ENCODE data around the gene CDIPT. TPM values are rescaled to one million over a fixed set of nuclear protein-coding genes. Genes with fewer than 3 reads are reported as not detected.
A peak's percentile ranks its signal among the peaks of the same experiment; 100 is the strongest.

Gene CDIPT
- total RNA-seq, 1 donor from 2014 or later, result 37.5 TPM

DNA sequence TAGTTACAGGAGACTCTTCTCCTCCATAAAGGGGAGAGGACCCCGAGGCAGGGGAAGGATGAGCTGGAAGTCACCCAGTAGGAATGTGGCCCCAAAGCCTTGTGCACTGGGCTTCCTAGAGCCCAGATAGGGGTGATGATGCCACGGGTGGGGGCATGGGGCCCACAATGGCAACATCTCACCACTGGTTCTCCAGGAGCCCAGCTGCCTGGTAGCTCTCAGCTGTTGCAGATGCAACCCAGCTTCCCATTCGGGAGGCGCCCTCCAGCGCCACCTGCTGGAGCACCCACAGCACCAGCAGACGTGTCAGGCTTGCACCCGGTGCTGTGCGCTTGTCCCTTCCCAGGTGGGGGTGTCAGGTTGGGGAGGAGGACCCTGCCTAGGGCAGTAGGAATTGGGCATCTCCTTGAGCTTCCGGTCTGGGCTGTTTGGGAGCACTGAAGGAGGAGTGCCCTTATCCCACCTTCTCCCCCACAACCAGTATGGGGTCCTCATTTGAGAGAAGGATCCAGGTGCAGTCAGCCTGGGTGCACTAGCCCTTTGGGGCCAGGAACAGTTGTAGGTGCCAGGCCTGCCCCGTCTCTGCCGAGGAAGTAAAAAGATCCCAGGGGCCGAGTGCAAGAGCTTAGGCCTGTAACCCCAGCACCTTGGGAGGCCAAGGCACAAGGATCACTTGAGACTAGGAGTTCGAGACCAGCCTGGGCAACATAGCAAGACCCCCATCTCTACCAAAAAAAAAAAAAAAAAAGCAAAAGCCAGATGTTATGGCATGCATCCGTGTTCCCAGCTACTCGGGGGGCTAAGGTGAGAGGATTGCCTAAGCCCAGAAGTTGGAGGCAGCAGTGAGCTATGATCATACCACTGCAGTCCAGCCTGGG lies 14.4 kb downstream of the CDIPT start:
- TF ChIP-seq, protein P1, sequence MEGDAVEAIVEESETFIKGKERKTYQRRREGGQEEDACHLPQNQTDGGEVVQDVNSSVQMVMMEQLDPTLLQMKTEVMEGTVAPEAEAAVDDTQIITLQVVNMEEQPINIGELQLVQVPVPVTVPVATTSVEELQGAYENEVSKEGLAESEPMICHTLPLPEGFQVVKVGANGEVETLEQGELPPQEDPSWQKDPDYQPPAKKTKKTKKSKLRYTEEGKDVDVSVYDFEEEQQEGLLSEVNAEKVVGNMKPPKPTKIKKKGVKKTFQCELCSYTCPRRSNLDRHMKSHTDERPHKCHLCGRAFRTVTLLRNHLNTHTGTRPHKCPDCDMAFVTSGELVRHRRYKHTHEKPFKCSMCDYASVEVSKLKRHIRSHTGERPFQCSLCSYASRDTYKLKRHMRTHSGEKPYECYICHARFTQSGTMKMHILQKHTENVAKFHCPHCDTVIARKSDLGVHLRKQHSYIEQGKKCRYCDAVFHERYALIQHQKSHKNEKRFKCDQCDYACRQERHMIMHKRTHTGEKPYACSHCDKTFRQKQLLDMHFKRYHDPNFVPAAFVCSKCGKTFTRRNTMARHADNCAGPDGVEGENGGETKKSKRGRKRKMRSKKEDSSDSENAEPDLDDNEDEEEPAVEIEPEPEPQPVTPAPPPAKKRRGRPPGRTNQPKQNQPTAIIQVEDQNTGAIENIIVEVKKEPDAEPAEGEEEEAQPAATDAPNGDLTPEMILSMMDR (conservative IDR thresholded peaks at IDR 0.05), result peak; percentile 68
- H3K9me3 Mint-ChIP-seq, result no peaks in the 10 kb centered on the region
- no peak overlapping the region for H3K4me3 Mint-ChIP-seq
- no peaks in the 10 kb centered on the region for H3K4me1 Mint-ChIP-seq
- H3K27ac Mint-ChIP-seq (ENCODE audit: unreplicated experiment), result no peak overlapping the region
- DNase-seq (ENCODE audit: low read depth, low spot score), result peak; percentile 61
- no peaks in the 10 kb centered on the region for H3K27me3 Mint-ChIP-seq (ENCODE audit: low read depth)
- H3K36me3 Mint-ChIP-seq (ENCODE audit: low read depth), result no peaks in the 10 kb centered on the region

DNA sequence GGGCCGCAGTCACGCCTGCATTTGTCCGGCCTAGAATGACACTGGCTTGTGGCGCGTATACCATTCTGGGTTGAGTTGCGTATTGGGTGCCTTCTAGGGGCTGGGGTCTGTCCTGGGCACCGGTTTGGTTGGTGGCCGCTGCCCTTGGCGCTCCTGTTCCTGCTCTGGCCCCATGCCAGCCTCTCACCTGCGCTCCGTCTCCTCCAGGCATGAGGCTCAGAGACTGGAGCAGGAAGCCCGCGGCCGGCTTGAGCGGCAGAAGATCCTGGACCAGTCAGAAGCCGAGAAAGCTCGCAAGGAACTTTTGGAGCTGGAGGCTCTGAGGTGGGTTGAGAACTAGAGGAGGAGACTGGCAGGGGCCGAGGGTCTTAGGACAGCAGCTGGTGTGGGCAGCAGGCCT lies 17.4 kb downstream of the CDIPT start:
- no peaks in the 10 kb centered on the region for H3K4me1 Mint-ChIP-seq
- H3K36me3 Mint-ChIP-seq (ENCODE audit: low read depth), result no peaks in the 10 kb centered on the region
- H3K27ac Mint-ChIP-seq (ENCODE audit: unreplicated experiment), result no peak overlapping the region
- TF ChIP-seq, protein P1 (conservative IDR thresholded peaks at IDR 0.05), result no peak
- no peaks in the 10 kb centered on the region for H3K9me3 Mint-ChIP-seq
- H3K4me3 Mint-ChIP-seq, result no peak overlapping the region
- no peak for DNase-seq (ENCODE audit: low read depth, low spot score)
- H3K27me3 Mint-ChIP-seq (ENCODE audit: low read depth), result no peaks in the 10 kb centered on the region

DNA sequence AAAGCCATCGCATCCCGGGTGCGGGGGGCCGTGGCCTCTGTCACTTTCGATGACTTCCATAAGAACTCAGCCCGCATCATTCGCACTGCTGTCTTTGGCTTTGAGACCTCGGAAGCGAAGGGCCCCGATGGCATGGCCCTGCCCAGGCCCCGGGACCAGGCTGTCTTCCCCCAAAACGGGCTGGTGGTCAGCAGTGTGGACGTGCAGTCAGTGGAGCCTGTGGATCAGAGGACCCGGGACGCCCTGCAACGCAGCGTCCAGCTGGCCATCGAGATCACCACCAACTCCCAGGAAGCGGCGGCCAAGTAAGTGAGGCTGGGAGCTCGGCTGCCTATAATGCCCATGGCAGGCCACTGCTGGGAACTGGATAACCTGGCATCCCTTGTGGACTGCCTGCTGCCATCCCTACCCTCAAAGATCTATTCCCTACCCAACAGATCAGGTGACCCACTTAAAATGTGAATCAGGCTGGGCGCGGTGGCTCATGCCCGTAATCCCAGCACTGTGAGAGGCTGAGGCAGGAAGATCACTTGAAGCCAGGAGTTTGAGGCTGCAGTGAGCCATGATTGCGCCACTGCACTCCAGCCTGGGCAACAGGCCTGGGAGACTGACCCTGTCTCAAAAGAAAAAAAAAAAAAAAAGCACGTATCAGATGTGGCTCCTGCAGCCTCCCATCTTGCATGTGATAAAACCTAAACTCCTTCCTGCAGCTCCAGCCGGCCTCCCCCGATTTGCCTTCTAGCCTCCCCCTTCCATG lies 18.3 kb downstream of the CDIPT start:
- DNase-seq (ENCODE audit: low read depth, low spot score), result no peak
- no peaks in the 10 kb centered on the region for H3K9me3 Mint-ChIP-seq
- no peak overlapping the region for H3K27ac Mint-ChIP-seq (ENCODE audit: unreplicated experiment)
- H3K4me3 Mint-ChIP-seq, result no peak overlapping the region
- H3K4me1 Mint-ChIP-seq, result no peaks in the 10 kb centered on the region
- TF ChIP-seq, protein P1 (conservative IDR thresholded peaks at IDR 0.05), result no peak
- H3K27me3 Mint-ChIP-seq (ENCODE audit: low read depth), result no peaks in the 10 kb centered on the region
- no peaks in the 10 kb centered on the region for H3K36me3 Mint-ChIP-seq (ENCODE audit: low read depth)

DNA sequence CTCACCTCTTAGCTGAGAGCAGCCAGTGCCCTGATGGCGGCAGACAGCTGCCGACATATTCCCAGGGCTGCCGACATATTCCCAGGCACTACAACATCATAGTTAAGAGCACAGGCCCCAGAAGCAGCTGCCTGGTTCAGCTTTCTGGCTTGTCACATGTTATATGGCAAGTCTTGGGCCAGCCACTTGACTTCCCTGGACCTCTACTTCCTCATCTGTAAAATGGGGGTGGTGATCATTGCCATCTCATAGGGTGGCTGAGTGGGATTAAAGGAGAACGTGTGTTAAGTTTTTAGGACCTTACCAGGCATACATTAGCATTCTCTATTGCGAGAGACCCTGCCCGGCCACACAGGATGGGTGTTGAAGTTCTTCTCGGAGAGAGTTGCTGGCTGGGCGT lies 19.1 kb downstream of the CDIPT start:
- TF ChIP-seq, protein P1 (conservative IDR thresholded peaks at IDR 0.05), result no peak

DNA sequence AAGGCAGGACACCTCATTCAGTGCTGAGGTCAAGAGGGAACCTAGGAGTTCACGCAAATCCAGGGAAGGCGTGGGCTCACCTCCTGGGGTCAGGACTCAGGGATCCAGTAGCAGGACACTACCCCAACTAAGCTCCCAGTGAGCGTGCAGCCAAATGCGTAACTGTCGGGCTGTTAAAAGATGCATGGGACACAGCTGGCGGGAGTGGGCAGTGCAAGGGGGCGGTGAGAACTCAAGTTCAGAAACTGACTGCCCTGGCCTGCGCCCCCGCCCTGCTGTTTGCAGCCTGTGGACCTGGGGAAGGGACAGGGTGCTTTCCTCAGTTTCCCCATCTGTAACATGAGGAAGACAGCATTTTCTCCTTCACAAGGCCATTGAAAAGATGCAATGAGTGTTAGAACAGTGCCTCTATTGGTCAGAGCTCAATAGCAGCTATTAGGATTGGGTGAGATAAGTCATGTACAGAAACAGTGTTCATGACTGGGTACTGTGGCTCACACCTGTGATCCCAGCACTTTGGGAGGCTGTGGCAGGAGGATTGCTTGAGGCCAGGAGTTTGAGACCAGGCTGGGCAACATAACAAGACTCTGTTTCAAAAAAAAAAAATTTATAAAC lies 20.2 kb downstream of the CDIPT start:
- TF ChIP-seq, protein P1 (conservative IDR thresholded peaks at IDR 0.05), result no peak
- H3K27ac Mint-ChIP-seq (ENCODE audit: unreplicated experiment), result no peak overlapping the region
- H3K4me1 Mint-ChIP-seq, result no peaks in the 10 kb centered on the region
- no peaks in the 10 kb centered on the region for H3K9me3 Mint-ChIP-seq
- no peaks in the 10 kb centered on the region for H3K36me3 Mint-ChIP-seq (ENCODE audit: low read depth)
- H3K27me3 Mint-ChIP-seq (ENCODE audit: low read depth), result no peaks in the 10 kb centered on the region
- DNase-seq (ENCODE audit: low read depth, low spot score), result no peak
- H3K4me3 Mint-ChIP-seq, result no peak overlapping the region

More for the DNA sequence above, 19.1 kb downstream of the CDIPT start:
- H3K27ac Mint-ChIP-seq (ENCODE audit: unreplicated experiment), result no peak overlapping the region
- no peaks in the 10 kb centered on the region for H3K27me3 Mint-ChIP-seq (ENCODE audit: low read depth)
- no peak overlapping the region for H3K4me3 Mint-ChIP-seq
- no peaks in the 10 kb centered on the region for H3K36me3 Mint-ChIP-seq (ENCODE audit: low read depth)
- DNase-seq (ENCODE audit: low read depth, low spot score), result no peak
- no peaks in the 10 kb centered on the region for H3K4me1 Mint-ChIP-seq
- no peaks in the 10 kb centered on the region for H3K9me3 Mint-ChIP-seq
